Islet precursor cell (in vitro differentiated cells): Measurements from ENCODE around the gene DGKB.

Source experiments
- DNase-seq: peaks from one replicate; pipeline ENCODE4 v3.0.0-alpha.2; 2018

The DGKB gene

GRCh38 chr7:14902589-14903067 lies at the start of gene DGKB:
DGKB (minus strand) TSS chr7:14902751.
- DNase-seq, result peak; percentile 65

DNA sequence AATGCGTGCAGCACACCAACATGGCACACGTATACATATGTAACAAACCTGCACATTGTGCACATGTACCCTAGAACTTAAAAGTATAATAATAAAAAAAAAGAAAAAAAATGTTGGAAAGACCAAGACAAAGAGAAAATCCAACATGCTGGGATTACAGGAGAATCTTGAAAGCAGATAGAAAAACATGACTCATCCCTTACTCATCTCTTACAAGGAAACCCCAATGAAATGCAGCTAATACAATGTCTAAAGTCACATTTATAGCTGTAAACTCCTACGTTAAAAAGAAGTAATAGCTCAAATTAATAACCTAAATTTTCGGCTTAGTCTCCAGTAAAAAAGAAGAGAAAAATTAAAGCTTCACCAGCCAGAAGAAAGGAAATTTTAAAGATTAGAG lies 47.5 kb upstream of the DGKB start:
- no peak for DNase-seq

DNA sequence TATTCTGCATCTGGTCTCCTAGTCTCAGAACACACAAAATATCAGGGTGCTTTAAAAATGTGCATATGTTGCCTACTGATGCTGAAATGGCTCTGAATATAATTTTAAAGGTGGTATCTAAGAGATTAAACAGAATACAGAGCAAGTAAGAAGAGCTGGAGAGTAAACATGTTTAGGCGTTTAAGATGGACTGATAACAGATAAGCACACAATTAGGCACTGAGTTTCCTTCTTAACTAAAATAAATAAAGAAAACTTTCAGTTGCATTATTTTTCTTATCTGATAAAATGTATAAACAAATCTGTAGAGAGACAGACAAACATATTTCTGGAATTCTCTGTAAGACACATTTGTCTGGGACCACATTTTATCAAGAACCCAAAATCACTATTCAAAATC lies 35.6 kb upstream of the DGKB start:
- DNase-seq, result no peak

DNA sequence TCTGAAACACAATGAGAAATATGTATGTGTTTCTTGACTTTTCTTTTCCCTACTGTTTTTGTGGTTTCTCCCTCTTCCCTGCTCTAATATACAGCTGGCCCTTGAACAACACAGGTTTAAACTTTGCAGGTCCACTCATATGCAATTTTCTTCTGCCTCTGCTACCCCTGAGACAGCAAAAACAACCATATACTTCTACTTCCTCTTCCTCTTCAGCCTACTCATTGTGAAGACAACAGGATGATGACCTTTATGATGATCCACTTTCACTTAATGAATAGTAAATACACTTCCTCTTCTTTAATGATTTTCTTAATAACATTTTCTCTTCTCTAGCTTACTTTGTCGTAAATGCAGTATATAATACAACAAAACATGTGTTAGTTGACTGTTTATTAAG lies 35.0 kb upstream of the DGKB start:
- no peak for DNase-seq

- peak; percentile 77 for DNase-seq
Measured at GRCh38 chr7:14936554-14936953, 34.0 kb upstream of the DGKB start.

DNA sequence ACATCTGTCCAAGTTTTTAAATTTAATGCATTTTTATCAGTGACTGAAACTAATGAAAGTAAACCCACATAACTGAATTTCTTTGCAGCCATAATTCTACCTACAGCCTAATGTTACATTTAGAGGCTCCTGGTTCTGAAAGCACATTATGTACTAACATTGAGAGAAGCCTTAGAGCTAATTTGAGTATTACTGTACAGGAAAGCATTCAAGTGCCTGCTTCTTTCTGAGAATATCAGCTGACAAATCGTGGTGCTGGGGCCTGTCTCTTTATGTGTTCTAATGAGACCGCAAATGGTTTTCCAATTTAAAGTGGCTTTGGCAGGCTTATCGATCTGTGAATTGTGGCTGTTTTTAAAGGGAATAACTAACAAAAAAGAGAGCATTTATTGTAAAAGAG lies 32.3 kb upstream of the DGKB start:
- no peak for DNase-seq

DNA sequence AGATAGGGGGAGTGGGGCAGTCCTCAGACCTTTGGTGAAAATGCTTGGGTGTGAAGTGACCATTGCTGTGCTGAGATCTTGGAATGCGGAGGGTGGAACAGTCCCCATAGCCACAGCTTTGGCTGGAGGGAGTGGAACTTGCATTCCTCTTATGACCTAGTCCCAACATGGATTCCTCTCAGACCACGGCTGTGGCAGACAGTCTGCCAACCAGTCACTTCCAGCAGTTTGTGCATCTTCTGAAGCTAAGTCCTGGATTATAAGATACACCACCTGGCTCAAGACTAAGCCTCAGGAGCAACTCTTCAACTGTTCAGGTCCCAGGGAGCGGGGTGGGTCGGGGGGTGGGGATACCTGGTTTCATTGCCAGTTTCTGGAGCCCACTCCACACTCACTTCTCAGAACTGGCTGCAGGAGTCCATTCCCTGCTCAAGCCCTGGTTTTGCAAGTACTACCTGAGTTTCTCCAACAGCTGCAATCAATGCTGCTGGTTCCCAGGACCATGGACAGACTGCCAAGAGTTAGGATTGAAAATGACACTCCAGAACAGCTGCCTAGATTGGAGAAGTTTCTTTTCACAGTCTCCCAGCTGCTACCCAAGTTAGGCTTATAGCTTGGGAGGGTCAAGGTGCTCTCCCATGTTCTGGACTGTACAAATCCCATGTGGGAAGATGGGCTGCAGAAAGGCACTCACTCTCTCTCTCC lies 29.1 kb upstream of the DGKB start:
- DNase-seq, result no peak

GRCh38 chr7:14924398-14924797 lies 21.8 kb upstream of the DGKB start:
- no peak for DNase-seq

- no peak for DNase-seq
Measured at GRCh38 chr7:14911077-14911476, 8.5 kb upstream of the DGKB start.

- DNase-seq, result no peak
Measured at GRCh38 chr7:14908697-14909096, 6.1 kb upstream of the DGKB start.

GRCh38 chr7:14905764-14906163 lies 3.2 kb upstream of the DGKB start:
- DNase-seq, result no peak

DNA sequence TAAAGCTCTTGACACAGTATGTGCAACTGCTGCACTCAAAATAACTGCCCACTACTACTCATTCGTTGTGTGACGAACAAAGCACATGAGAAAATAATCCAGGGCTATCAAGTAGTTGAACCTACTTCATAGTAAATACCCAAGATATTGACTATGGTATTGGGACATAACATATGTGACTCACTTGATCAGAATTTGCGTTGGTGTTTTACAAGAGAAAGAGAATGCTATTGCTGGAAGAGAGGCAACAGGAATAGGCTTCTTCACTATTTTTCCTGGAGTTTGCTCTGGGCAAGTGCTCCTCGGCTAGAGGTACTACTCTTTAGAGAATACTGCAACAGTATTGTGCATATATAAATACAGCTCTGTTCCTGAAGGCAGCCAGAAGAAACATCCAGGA lies 2.5 kb downstream of the DGKB start:
- no peak for DNase-seq

GRCh38 chr7:14899030-14899429 lies 3.5 kb downstream of the DGKB start:
- no peak for DNase-seq

DNA sequence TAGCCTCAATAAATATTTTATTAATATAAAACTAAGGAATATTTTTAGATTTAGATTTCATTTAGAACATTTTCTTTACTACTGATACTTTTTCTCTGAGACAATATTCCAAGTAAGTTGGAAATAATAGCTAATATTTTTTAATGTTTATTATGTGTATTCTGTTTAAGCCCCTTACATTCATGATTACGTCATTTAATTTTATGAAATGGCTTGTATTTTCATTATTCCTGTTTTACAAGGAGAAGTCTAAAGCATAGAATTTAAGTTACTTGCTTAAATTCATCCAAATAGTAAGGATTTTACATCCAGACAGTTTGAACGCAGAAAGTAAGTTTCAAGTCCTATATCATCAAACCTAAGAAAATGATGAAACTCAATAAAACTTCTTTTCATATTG lies 6.1 kb downstream of the DGKB start:
- no peak for DNase-seq

DNA sequence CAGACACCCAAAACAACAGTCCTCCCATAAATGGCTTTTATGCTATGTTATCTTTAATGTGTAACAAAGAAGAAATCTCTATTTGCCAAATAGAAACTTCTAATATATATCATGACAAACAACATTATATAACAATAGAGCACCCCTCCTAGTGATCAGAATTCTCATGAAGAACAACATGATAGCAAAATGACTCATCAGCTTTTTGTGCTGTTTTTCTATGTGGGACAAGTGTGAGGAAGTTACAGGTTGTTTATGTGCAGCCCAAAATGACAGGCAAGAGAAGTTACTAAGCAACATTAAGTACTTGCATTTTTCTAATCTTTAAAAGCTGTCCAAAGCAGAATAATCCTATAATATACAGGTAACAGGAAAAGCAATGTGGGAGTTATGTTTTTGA lies 7.7 kb downstream of the DGKB start:
- DNase-seq, result no peak

DNA sequence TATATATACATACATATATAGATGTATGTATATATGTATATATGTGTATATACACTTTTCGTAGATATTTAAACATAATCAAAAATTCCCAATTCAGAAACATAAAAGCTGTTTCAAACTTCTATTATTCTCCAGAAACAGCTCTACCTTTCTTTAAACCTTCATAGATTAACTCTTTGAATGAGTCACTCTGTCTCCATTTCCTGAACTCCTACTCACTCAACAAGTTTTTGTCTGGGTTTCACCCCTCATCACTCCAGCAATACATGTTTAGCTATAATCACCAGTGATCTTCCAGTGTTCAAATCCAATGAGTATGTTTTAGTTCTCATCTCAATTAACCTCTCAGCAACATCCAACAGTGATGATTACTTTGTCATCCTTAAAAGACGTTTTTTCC lies 9.6 kb downstream of the DGKB start:
- DNase-seq, result no peak

- no peak for DNase-seq
Measured at GRCh38 chr7:14891289-14891688, 11.3 kb downstream of the DGKB start.

- no peak for DNase-seq
Measured at GRCh38 chr7:14888962-14889361, 13.6 kb downstream of the DGKB start.

DNA sequence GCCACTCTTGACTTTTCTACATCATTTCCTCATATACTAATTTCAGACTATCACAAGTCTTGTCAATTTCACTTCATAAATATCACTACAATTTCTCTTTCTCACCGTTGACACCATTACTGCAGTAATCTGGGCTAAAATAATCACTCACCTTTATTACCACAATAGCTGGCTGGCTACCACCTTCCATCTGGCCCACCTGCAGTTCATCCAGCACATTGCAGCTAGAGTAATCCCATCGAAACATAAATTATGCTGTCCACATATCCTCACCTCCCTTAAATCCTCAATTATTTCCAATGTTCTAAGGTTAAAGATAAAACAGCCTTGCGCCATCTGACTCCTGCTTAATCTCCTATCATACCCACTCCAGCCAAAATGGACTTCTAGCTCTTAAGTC lies 16.0 kb downstream of the DGKB start:
- DNase-seq, result no peak

DNA sequence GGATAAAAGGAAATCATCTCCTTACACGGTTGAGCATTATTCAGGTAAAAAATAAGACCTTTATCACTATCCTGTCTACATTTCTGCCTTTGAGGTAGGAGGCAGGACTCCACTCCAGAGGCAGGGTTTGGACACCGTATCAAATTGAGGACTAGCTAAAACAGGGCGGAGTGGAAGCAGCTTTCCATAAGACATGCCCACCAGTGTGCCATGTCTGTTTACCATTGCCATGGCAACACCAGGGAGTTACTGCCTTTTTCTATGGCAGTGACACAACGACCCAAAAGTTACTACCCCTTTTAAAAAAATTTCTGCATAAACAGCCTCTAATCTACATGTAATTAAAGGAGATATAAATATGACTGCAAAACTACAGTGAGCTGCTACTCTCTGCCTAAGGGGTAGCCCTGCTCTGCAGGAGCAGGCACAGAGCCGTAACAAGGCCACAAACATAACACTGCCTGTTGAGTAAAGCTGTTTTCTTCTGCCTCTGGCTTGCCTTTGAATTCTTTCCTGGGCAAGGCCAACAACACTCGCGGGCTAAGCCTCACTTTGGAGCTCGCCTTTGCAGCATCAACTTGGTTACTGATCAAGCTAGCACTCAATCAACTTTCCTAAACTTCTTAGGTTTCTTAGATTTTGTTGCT lies 26.5 kb downstream of the DGKB start:
- no peak for DNase-seq

DNA sequence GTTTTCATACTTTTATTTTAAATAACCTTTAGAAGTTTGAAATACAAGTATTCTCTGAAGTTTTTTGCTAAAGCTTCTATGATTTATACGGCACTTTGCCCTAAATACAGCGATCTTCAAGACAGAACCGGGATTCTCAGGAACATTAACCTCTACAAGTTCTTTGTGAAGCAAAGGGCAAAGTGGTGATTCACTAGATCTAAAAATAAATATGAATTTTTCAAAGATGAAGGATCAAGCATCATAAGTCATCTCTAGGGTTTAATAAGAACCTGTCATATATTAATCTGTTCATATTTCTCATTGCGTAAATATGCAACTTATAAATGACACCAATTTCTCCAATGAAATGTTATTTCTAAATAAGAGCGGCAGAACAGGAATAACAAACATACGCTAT lies 30.7 kb downstream of the DGKB start:
- no peak for DNase-seq

- DNase-seq, result no peak
Measured at GRCh38 chr7:14870394-14870793, 32.2 kb downstream of the DGKB start.

- no peak for DNase-seq
Measured at GRCh38 chr7:14868937-14869336, 33.6 kb downstream of the DGKB start.

DNA sequence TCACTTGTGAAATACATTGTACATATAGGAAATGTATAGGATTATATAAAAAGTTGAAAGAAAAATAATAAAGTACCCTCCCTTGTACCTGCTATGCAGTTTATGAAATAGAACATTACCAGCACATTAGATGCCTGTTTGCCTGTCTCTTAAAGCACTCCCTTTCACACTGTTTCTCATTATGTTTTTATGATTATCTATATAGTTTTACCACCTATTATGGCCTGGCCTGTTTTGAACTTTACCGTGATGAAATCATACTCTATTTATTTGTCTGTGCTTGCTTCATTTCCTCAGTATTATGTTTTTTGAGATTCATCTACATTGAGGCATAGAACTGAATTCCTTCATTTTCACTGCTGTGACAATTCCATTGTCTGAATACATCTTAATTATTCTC lies 41.1 kb downstream of the DGKB start:
- DNase-seq, result no peak

GRCh38 chr7:14859267-14859666 lies 43.3 kb downstream of the DGKB start:
- DNase-seq, result no peak
